ENCODE measurements around the gene PNISR.

GRCh38 chr6:99471638-99472037 is 46.5 kb upstream of the PNISR start:
- TF ChIP-seq CTCF (IDR thresholded peaks at IDR 0.05; ENCODE audit: low read length) = no peak
- no peak for TF ChIP-seq EZH2 (IDR thresholded peaks at IDR 0.05; ENCODE audit: borderline replicate concordance, low read length)

All from OCI-LY1 (cell line).